K562 (cell line): ENCODE results near the gene PRXL2A. TPM values are rescaled to one million over a fixed set of nuclear protein-coding genes. Genes with fewer than 3 reads are reported as not detected.
A peak's percentile ranks its signal among the peaks of the same experiment; 100 is the strongest.

ENCODE experiments used
- ARID3B ChIP-seq: fragments of 250-450 bp; sonication (Bioruptor Pico); IDR thresholded peaks from 2 replicates; pipeline ENCODE4 v1.4.0; 2020; ENCODE audit warnings: borderline replicate concordance
- CXXC5 ChIP-seq: fragments of 250-450 bp; sonication (Bioruptor Pico); IDR thresholded peaks from 2 replicates; pipeline ENCODE4 v1.8.0; 2022; ENCODE audit warnings: inconsistent platforms, mild to moderate bottlenecking, moderate library complexity
- DACH1 ChIP-seq: fragments of 450-650 bp; IDR thresholded peaks from 2 replicates; pipeline ENCODE4 v1.6.1; 2018; ENCODE audit not compliant: partially characterized antibody
- ELF1 ChIP-seq: fragments of 200-800 bp; sonication (Bioruptor generic); IDR thresholded peaks from 2 replicates; pipeline ENCODE4 v1.6.1; 2016; ENCODE audit warnings: missing genetic modification characterization, missing compliant biosample characterization
- ETV5 ChIP-seq: sonication (generic); formaldehyde crosslinking; IDR thresholded peaks from 2 replicates; pipeline ENCODE4 v1.4.0; 2020; ENCODE audit warnings: low read depth, mild to moderate bottlenecking, missing genetic modification reagents
- HCFC1 ChIP-seq: IDR thresholded peaks from 2 replicates; pipeline ENCODE4 v1.6.1; 2012; ENCODE audit warnings: low read depth, low read length, improper control_type of control experiment
- HNRNPUL1 ChIP-seq: fragments of 200-400 bp; formaldehyde crosslinking; IDR thresholded peaks from 2 replicates; pipeline ENCODE4 v1.6.1; 2017; ENCODE audit warnings: low read length
- JUN ChIP-seq, 2 experiments: sonication (generic) in 1 of 2; formaldehyde crosslinking in 1 of 2; IDR thresholded peaks; 2 replicates each; pipeline versions ENCODE4 v1.6.1 to v1.8.0; 2012 to 2022; ENCODE audit warnings: borderline replicate concordance in 2 of 2, mild to moderate bottlenecking in 2 of 2, improper control_type of control experiment in 1 of 2, low read depth in 1 of 2, low read length in 1 of 2, missing genetic modification reagents in 1 of 2
- KAT2B ChIP-seq: IDR thresholded peaks from one replicate; pipeline ENCODE4 v1.6.1; 2012; ENCODE audit warnings: low read depth, mild to moderate bottlenecking, control low read depth, inconsistent platforms, low read length, moderate library complexity
- MBD2 ChIP-seq: sonication (generic); IDR thresholded peaks from 2 replicates; pipeline ENCODE4 v1.6.1; 2016; ENCODE audit warnings: low read depth, borderline replicate concordance
- MEIS2 ChIP-seq: fragments of 450-650 bp; IDR thresholded peaks from 2 replicates; pipeline ENCODE4 v1.6.1; 2014; ENCODE audit warnings: mild to moderate bottlenecking; ENCODE audit not compliant: partially characterized antibody
- NFRKB ChIP-seq: fragments of 450-650 bp; IDR thresholded peaks from 2 replicates; pipeline ENCODE4 v1.6.1; 2016; ENCODE audit warnings: low read depth
- NR1H2 ChIP-seq: sonication (generic); formaldehyde crosslinking; IDR thresholded peaks from 2 replicates; pipeline ENCODE4 v1.4.0; 2020; ENCODE audit warnings: mild to moderate bottlenecking, missing genetic modification reagents
- OTX1 ChIP-seq: fragments of 450-650 bp; formaldehyde crosslinking; IDR thresholded peaks from 2 replicates; pipeline ENCODE4 v1.4.0; 2022; ENCODE audit warnings: mild to moderate bottlenecking
- SREBF2 ChIP-seq: sonication (generic); formaldehyde crosslinking; IDR thresholded peaks from 2 replicates; pipeline ENCODE4 v1.4.0; 2020; ENCODE audit warnings: mild to moderate bottlenecking, missing genetic modification reagents
- ZBTB7A ChIP-seq: IDR thresholded peaks from 2 replicates; pipeline ENCODE4 v1.6.1; 2011; ENCODE audit warnings: low read depth, mild to moderate bottlenecking, low read length, moderate library complexity, borderline replicate concordance; ENCODE audit not compliant: control insufficient read depth
- ZNF184 ChIP-seq: sonication (generic); formaldehyde crosslinking; IDR thresholded peaks from 2 replicates; pipeline ENCODE4 v1.5.0; 2020; ENCODE audit warnings: missing genetic modification reagents
- ZNF384 ChIP-seq: IDR thresholded peaks from 2 replicates; pipeline ENCODE4 v1.6.1; 2012; ENCODE audit warnings: low read depth, low read length, improper control_type of control experiment
- ZNF778 ChIP-seq: fragments of 450-650 bp; formaldehyde crosslinking; IDR thresholded peaks from 2 replicates; pipeline ENCODE4 v1.4.0; 2020; ENCODE audit warnings: mild to moderate bottlenecking, moderate library complexity
- polyA plus RNA-seq, 8 experiments: library from polyadenylated mRNA; depleted of rRNA in 4 of 8; stranded (reverse) in 5 of 8; unstranded in 3 of 8; fragments of >200 nt; fragmentation: Nextera tagmentation in 2 of 8; fragmentation: Illumina TruSeq in 1 of 8; extraction: Ambion mirVana in 2 of 8; extraction: Trizol in 1 of 8; gene quantifications; 2 replicates each; pipeline versions ENCODE4 v1.2.1 to v1.2.3, GENCODE V29; 2011 to 2014; ENCODE audit warnings: inconsistent platforms in 1 of 8, missing spikeins in 1 of 8
- total RNA-seq, 7 experiments: library from RNA; depleted of rRNA in 6 of 7; stranded (reverse); fragments of >200 nt in 6 of 7; fragmentation: Illumina TruSeq in 2 of 7; extraction: Trizol in 2 of 7; gene quantifications; 2 replicates each; pipeline versions ENCODE4 v1.2.1 to v1.2.3, GENCODE V29; 2011 to 2021; ENCODE audit warnings: low replicate concordance in 1 of 7
- TF ChIP-seq, protein P1 (sequence below): fragments of 250-450 bp; sonication (Bioruptor Pico); IDR thresholded peaks from 2 replicates; pipeline ENCODE4 v1.5.0; 2021
- TF ChIP-seq, protein P2 (sequence below), 2 experiments: fragments of 450-650 bp; conservative IDR thresholded peaks; 2 replicates each; pipeline ENCODE4 v1.6.1; 2017; ENCODE audit warnings: mild to moderate bottlenecking in 2 of 2, moderate library complexity in 2 of 2
- TF ChIP-seq, protein P3 (sequence below): fragments of 450-650 bp; IDR thresholded peaks from 2 replicates; pipeline ENCODE4 v1.6.1; 2016; ENCODE audit warnings: low read depth, mild to moderate bottlenecking, moderate library complexity
- TF ChIP-seq, protein P4 (sequence below): sonication (generic); IDR thresholded peaks from 2 replicates; pipeline ENCODE4 v1.6.1; 2016

Gene PRXL2A
- total and polyA plus RNA-seq, 9 of the 15 experiments (the other 6 are each of a cell fraction or from before 2014, with no cell fraction given), result 0.14 to 1.2 (median 0.75) TPM

DNA sequence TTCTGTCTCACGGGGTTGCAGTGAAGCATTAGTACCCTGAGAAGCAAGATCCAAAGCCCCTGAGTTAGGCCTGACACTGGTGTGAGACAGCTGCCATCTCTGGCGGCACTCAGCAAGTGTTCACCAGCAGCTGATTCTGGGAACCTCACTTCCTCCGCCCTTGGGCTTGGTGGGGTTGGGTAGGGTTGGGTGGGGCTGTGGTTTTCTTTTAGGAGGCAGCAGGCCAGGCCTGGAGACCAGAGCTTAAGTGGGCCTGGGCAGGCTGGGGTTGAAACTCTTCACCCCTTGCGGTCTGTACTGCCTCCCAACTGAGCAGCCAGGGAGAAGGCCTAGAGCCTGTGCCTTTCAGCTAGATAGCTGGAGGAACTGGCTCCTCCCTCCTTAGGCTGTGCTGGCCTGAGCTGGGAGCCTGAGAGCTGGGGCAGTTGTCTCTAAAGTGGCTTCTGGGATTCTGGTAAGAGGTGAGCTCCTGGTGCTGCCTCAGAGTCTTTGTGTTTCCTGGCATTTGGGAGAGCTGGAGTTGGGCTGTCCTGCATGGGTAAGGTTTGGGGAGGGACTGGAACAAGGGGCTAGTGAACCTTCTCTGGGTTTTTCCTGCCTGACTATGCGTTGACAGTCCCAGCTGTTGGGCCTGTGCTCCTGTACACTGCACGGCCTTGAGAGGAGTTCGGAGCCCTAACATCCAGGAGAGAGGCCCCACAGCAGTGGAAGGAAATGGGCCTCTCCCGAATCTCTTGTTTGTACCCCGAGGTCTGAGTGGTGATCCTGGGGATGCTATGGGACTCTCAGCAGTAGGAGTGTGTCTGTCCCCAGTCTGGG lies 50.9 kb downstream of the PRXL2A start (continued):
- TF ChIP-seq, protein P1, sequence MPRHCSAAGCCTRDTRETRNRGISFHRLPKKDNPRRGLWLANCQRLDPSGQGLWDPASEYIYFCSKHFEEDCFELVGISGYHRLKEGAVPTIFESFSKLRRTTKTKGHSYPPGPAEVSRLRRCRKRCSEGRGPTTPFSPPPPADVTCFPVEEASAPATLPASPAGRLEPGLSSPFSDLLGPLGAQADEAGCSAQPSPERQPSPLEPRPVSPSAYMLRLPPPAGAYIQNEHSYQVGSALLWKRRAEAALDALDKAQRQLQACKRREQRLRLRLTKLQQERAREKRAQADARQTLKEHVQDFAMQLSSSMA (CRISPR knock-in tag), result no peak
- 0 out of 2 replicates have a peak, but pooled peaks have one; percentile 4 for TF ChIP-seq ZNF384
- TF ChIP-seq ZBTB7A, result 0 out of 2 replicates have a peak, but pooled peaks have one; percentile 50
- no peak; the same call in 1 of the 2 replicates for TF ChIP-seq ETV5 (CRISPR knock-in tag)
- TF ChIP-seq, protein P2, sequence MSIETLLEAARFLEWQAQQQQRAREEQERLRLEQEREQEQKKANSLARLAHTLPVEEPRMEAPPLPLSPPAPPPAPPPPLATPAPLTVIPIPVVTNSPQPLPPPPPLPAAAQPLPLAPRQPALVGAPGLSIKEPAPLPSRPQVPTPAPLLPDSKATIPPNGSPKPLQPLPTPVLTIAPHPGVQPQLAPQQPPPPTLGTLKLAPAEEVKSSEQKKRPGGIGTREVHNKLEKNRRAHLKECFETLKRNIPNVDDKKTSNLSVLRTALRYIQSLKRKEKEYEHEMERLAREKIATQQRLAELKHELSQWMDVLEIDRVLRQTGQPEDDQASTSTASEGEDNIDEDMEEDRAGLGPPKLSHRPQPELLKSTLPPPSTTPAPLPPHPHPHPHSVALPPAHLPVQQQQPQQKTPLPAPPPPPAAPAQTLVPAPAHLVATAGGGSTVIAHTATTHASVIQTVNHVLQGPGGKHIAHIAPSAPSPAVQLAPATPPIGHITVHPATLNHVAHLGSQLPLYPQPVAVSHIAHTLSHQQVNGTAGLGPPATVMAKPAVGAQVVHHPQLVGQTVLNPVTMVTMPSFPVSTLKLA (conservative IDR thresholded peaks at IDR 0.05), result peak in 1 of 2 experiments; percentile 35; a peak in 1 of 4 replicates
- no peak for TF ChIP-seq HNRNPUL1
- peak; percentile 85 for TF ChIP-seq DACH1
- TF ChIP-seq, protein P3, sequence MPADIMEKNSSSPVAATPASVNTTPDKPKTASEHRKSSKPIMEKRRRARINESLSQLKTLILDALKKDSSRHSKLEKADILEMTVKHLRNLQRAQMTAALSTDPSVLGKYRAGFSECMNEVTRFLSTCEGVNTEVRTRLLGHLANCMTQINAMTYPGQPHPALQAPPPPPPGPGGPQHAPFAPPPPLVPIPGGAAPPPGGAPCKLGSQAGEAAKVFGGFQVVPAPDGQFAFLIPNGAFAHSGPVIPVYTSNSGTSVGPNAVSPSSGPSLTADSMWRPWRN, result peak; percentile 85; the same call in 1 of the 2 replicates
- no peak for TF ChIP-seq ZNF184
- TF ChIP-seq ELF1 (tag), result no peak
- TF ChIP-seq ARID3B (CRISPR knock-in tag), result no peak
- TF ChIP-seq NR1H2 (CRISPR knock-in tag), result no peak
- no peak for TF ChIP-seq MBD2
- TF ChIP-seq SREBF2 (CRISPR knock-in tag), result 0 out of 2 replicates have a peak, but pooled peaks have one; percentile 70
- 0 out of 2 replicates have a peak, but pooled peaks have one; percentile 39 for TF ChIP-seq JUN (IDR thresholded peaks at IDR 0.05; ENCODE audit: borderline replicate concordance, low read depth, low read length)
- TF ChIP-seq JUN (CRISPR knock-in tag; IDR thresholded peaks at IDR 0.05; ENCODE audit: borderline replicate concordance), result no peak
- no peak for TF ChIP-seq HCFC1
- TF ChIP-seq, protein P4, sequence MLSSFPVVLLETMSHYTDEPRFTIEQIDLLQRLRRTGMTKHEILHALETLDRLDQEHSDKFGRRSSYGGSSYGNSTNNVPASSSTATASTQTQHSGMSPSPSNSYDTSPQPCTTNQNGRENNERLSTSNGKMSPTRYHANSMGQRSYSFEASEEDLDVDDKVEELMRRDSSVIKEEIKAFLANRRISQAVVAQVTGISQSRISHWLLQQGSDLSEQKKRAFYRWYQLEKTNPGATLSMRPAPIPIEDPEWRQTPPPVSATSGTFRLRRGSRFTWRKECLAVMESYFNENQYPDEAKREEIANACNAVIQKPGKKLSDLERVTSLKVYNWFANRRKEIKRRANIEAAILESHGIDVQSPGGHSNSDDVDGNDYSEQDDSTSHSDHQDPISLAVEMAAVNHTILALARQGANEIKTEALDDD, result peak; percentile 73
- no peak for TF ChIP-seq KAT2B
- peak; percentile 47; the same call in 1 of the 2 replicates for TF ChIP-seq CXXC5
- TF ChIP-seq NFRKB, result no peak
- TF ChIP-seq OTX1 (CRISPR knock-in tag), result peak; percentile 56; the same call in 1 of the 2 replicates
- TF ChIP-seq ZNF778 (CRISPR knock-in tag), result no peak
- TF ChIP-seq MEIS2, result no peak
